Bronchial epithelial cell (primary cell): ENCODE results near the gene ADGRG7. TPM values are rescaled to one million over a fixed set of nuclear protein-coding genes. Genes with fewer than 3 reads are reported as not detected.

ENCODE experiments used
- total RNA-seq: library from RNA; depleted of rRNA; stranded (reverse); fragments of >200 nt; gene quantifications from 2 replicates; pipeline ENCODE4 v1.2.1, GENCODE V29; 2014

The ADGRG7 gene
- total RNA-seq, 1 donor from 2014 or later, result under 0.01 TPM

Other genes with a start within 250 kb of the ADGRG7 start
- gene TOMM70, start 208.5 kb upstream of the ADGRG7 start, total RNA-seq, result 33.4 and 40.8 TPM in 2 replicates
- 0.51 and 1.1 TPM in 2 replicates for gene LNP1, start 208.1 kb upstream of the ADGRG7 start, total RNA-seq
- gene TMEM45A, start 117.0 kb upstream of the ADGRG7 start, total RNA-seq, result 6.5 and 6.8 TPM in 2 replicates
- gene TFG, start 99.9 kb downstream of the ADGRG7 start, total RNA-seq, result 64.8 and 68.2 TPM in 2 replicates